A549 treated with GW870086 at 1 μM for 4 hours (cell line): ENCODE results near the gene B3GALT5. TPM values are rescaled to one million over a fixed set of nuclear protein-coding genes. Genes with fewer than 3 reads are reported as not detected.

ENCODE experiments used
- total RNA-seq: library from RNA; stranded (reverse); fragments of 200-300 nt; extraction: Qiagen RNA extraction; gene quantifications from 5 replicates; pipeline ENCODE4 v1.2.3, GENCODE V29; 2022; ENCODE audit warnings: low read depth

Gene B3GALT5, protein sequence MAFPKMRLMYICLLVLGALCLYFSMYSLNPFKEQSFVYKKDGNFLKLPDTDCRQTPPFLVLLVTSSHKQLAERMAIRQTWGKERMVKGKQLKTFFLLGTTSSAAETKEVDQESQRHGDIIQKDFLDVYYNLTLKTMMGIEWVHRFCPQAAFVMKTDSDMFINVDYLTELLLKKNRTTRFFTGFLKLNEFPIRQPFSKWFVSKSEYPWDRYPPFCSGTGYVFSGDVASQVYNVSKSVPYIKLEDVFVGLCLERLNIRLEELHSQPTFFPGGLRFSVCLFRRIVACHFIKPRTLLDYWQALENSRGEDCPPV
- total RNA-seq: 0.08 to 0.19 TPM (median 0.15 TPM) in 5 replicates

DNA sequence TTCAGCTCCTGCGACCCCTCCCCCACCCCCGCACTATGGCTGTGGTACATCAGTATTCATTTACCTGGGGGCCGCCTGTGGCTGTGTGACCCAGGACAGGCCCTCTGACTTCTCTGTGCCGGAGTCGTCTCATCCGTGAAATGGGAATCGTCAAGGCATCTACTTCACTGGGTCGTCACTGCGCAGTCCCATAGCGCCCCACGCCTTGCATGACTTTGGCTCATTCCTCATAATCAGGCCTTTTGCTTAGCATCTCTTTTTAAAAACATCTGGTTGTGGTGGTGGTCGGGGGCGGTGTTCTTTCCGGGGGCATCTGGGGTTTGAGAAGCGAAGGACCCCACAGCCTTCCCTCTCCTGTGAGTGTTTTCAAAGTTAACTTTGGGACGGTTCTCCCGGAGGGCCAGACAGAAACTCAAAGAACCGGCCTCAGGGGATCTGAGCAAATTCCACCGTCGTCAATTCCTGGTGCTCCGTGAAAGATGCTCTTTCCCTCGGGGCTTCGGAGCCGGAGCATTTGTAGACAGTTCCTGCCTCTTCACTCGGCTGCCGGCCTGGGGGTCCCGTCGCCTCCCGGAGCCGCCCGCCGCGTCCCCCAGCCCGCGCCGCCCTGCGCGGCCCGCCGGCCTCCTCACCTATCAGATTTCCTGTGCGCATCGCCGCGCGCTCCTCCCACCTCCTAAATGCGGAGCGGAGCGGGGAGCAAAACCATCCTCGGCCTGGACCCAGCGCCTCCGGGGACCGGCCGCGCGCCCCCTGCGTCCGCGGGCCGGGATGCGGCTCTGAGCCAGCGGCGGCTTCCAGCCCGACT is at the start of gene B3GALT5:
Gene B3GALT5 (plus strand): TSS at position 708 of the 808 bp plus-strand sequence. CDS start 47,620 bp downstream, outside the sequence.

Other genes starting within 250 kb of the B3GALT5 start
- gene LCA5L, start 167.2 kb upstream of the B3GALT5 start, total RNA-seq: 0.89 to 1.6 TPM (median 1.3 TPM) in 5 replicates
- 0.46 to 1.3 TPM (median 0.60 TPM) in 5 replicates for gene SH3BGR, start 161.0 kb upstream of the B3GALT5 start, total RNA-seq
- not detected in 5 replicates for gene IGSF5, start 132.2 kb downstream of the B3GALT5 start, total RNA-seq